ENCODE measurements around the gene IRF1.
"Not testable (repeated sequence)": the region's sequence is repeated elsewhere in the genome, so short reads cannot be mapped to it uniquely, and the experiment has no call there.

The IRF1 gene

DNA sequence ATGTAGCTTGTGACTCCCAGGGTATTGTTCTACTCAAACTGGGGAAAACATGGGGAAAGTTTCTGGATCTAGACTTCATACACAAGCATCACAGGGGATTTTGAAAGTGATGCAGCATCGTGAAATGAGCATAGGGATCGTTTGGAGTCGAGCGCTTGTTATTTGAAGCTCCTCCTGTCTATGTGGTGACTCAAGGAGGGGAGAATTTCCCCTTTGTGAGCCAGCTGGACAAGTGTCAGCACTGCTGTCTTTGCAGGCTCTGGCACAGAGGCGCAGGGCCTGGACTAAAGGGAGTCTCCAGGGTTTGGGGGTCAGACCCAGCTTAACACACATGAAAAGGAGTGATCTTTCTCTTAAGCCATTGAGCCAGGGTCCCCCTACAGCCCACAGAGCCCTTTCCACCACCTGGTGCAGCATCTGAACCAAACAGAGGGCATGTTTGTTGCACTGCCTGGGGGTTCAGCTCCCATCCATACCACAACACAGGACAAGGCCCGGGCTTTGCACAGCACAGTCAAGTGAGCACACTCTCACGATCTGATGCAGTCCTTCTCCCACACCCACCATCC is 51.0 kb downstream of the IRF1 start:
- no peak for DNase-seq (ENCODE audit: low read depth in 2 of 2)

DNA sequence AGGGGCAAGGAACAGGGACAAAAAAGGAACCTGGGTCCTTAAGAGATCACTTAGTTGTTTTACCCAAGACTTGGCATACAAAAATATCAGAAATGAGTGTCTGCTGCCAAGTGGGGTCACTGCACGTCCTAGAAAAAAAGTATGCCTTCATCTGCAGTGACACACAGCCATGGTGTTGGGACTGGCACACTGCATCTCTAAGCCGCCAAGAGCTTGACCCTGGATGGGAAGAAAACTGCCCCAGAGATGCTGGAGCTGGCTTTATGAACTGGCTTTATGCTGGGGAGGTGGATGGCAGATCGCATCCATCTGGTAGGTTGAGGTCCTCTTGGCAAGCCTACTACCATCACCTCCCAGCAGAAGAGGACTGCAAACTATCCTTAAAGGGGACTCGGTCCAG is 51.7 kb downstream of the IRF1 start:
- DNase-seq (ENCODE audit: low read depth in 2 of 2): no peak

GRCh38 chr5:132438267-132438645 is 52.3 kb downstream of the IRF1 start:
- DNase-seq (ENCODE audit: low read depth in 2 of 2): not testable (repeated sequence)

DNA sequence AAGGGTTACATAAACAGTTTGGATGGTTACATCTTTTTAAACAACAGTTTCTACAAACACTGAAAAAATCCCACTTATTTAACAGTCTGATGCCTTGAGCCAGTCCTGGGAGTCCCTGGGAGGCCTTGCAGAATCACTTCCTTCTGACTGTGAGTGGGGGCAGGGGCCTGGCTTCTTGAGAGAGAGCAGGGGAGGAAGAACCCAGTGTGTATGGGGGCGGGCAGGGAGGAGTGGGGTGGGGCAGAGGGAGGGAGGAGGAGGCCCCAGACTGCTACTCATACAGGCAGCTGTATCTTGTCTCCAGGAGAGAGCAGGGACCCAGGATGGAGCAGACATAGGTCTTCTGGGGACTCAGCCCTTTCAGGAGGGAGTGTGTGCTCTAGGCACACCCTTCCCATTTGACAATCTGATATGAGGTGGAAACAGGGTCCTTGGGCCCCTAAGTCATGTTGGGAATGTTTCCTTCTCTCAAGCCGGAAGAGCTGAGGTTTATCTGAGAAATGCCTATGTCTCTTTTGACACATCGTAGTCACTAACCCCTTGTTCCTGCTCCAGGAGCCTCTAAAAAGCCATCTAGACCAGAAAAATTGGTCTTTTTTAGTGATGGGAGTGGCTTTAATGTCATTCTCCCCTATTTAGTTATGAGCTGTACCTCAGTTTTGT is 52.8 kb downstream of the IRF1 start:
- peak; percentile 47 to 59 for DNase-seq (ENCODE audit: low read depth in 2 of 2)

GRCh38 chr5:132436936-132437335 is 53.6 kb downstream of the IRF1 start:
- DNase-seq (ENCODE audit: low read depth in 2 of 2): no peak

DNA sequence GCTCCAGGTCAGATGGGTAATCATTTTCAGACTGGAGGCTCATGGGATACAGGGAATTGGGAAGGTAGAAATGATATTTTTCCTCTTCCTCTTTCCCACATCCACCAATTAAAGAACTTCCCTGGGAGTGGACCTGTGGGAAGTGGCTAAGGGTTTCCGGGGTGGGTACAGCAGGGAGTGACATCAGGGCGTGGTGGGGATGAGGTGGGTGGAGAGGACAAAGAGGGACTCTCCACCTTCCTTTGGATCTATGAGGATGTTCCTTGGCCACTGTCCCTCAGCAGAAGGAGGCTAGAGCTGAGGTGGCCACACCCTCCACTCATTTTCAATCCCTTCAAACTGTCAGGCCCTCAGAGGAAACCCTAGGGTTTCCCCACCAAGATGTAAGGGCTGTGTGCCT is 54.7 kb downstream of the IRF1 start:
- no peak for DNase-seq (ENCODE audit: low read depth in 2 of 2)

- DNase-seq (ENCODE audit: low read depth in 2 of 2): no peak
Observed at GRCh38 chr5:132435447-132435846, 55.1 kb downstream of the IRF1 start.

- no peak for DNase-seq (ENCODE audit: low read depth in 2 of 2)
Observed at GRCh38 chr5:132434416-132435286, 55.9 kb downstream of the IRF1 start.

DNA sequence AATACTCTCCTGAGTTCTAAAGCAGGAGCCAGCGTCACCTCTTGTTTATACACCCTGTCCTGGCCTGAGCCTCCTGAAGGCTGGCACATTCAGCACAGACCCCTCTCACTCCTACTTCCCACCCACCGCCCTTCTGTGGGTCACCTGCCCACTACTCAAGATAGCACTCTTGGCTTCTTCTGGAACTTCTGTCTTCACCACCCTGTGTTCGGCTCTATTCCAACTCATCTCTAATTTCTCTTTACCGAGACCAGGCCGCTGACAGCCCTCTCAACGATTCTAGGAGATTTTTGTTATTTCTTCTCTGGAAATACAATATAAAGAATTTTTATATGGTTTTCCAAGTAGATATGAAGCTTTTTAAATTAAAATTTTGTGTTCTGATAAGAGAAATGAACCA is 57.4 kb downstream of the IRF1 start:
- no peak for DNase-seq (ENCODE audit: low read depth in 2 of 2)

GRCh38 chr5:132431632-132432031 is 58.9 kb downstream of the IRF1 start:
- DNase-seq (ENCODE audit: low read depth in 2 of 2): no peak
